ENCODE measurements around the gene MAP3K3. TPM values are rescaled to one million over a fixed set of nuclear protein-coding genes. Genes with fewer than 3 reads are reported as not detected.

Gene MAP3K3
- total and polyA plus RNA-seq, 7 experiments from 2014 or later = 29.4 to 105 (median 81.0) TPM

GRCh38 chr17:63672856-63673255, 50.6 kb downstream of the MAP3K3 start:
- no peak overlapping the region for H3K27ac ChIP-seq (ENCODE audit: low read depth, low read length)
- peaks cover 0 to 83% (median 0%) of the 10 kb centered on the region in 3 experiments for H3K36me3 ChIP-seq (ENCODE audit: control insufficient read depth in 2 of 3, insufficient read depth in 3 of 3, low read length in 3 of 3)
- H3K4me3 Mint-ChIP-seq = no peak overlapping the region
- H3K9me3 Mint-ChIP-seq = peaks cover 0 to 4% (median 0%) of the 10 kb centered on the region in 11 donors
- no peaks in the 10 kb centered on the region for H3K9me3 ChIP-seq (ENCODE audit: control insufficient read depth in 2 of 3, low read length in 3 of 3)
- H3K4me1 Mint-ChIP-seq = peaks cover 3 to 42% (median 33%) of the 10 kb centered on the region in 7 donors
- CTCF ChIA-PET = interaction anchor here (1.4 kb wide), 1 partner anchor 38 kb away, joined by 8 read pairs; no protein-coding TSS in a partner anchor
- no peak for ATAC-seq
- H3K27me3 Mint-ChIP-seq = no peaks in the 10 kb centered on the region
- no peaks in the 10 kb centered on the region for H3K4me1 ChIP-seq (ENCODE audit: control insufficient read depth in 2 of 2, insufficient read depth in 2 of 2, low read length in 2 of 2)
- no peak overlapping the region for H3K4me3 ChIP-seq (ENCODE audit: low read length)
- peaks cover 9 to 40% (median 18%) of the 10 kb centered on the region in 5 donors for H3K36me3 Mint-ChIP-seq
- POLR2A ChIA-PET = interaction anchor here (0.6 kb wide), 1 partner anchor 99 kb away, joined by 3 read pairs; no protein-coding TSS in a partner anchor
- H3K27me3 ChIP-seq (ENCODE audit: control insufficient read depth in 2 of 2, insufficient read depth in 2 of 2, low read length in 2 of 2) = no peaks in the 10 kb centered on the region
- peak overlapping the region in 5 of 9 donors; percentile 15 to 72 (median 19) for H3K27ac Mint-ChIP-seq
- intact Hi-C loops (cut with micrococcal nuclease) = no loop called here
- no peak for DNase-seq

- no peak overlapping the region for H3K4me3 ChIP-seq (ENCODE audit: low read length)
- H3K27me3 ChIP-seq (ENCODE audit: control insufficient read depth in 2 of 2, insufficient read depth in 2 of 2, low read length in 2 of 2) = no peaks in the 10 kb centered on the region
- Mint-ChIP-seq H3K4me1 (peaks cover 3 to 46% (median 35%) of the 10 kb centered on the region in 7 donors), H3K27me3 (no peaks in the 10 kb centered on the region), H3K4me3 (no peak overlapping the region), H3K9me3 (peaks cover 0 to 2% (median 0%) of the 10 kb centered on the region in 11 donors), H3K36me3 (peaks cover 5 to 30% (median 12%) of the 10 kb centered on the region in 5 donors), H3K27ac (peak overlapping the region in 6 of 9 donors; percentile 6 to 87 (median 45))
- no peak overlapping the region for H3K27ac ChIP-seq (ENCODE audit: low read depth, low read length)
- ATAC-seq (no peak), DNase-seq (no peak)
- ChIA-PET CTCF (interaction anchor here (0.5 to 1.5 kb wide), 4 partner anchors 34 to 122 kb away, joined by 3 to 4 read pairs (median 3); no protein-coding TSS in a partner anchor), POLR2A (interaction anchor here (0.6 to 3.6 kb wide), 7 partner anchors 9 to 36 kb away, joined by 3 to 31 read pairs (median 3); no protein-coding TSS in a partner anchor)
- intact Hi-C loops (cut with micrococcal nuclease) = no loop called here
- no peaks in the 10 kb centered on the region for H3K4me1 ChIP-seq (ENCODE audit: control insufficient read depth in 2 of 2, insufficient read depth in 2 of 2, low read length in 2 of 2)
- H3K9me3 ChIP-seq (ENCODE audit: control insufficient read depth in 2 of 3, low read length in 3 of 3) = no peaks in the 10 kb centered on the region
- peaks cover 0 to 74% (median 0%) of the 10 kb centered on the region in 3 experiments for H3K36me3 ChIP-seq (ENCODE audit: control insufficient read depth in 2 of 3, insufficient read depth in 3 of 3, low read length in 3 of 3)
These were observed 53.0 kb downstream of the MAP3K3 start for GRCh38 chr17:63675231-63675606.

- peak overlapping the region in 7 of 9 donors; percentile 26 to 87 (median 56) for H3K27ac Mint-ChIP-seq
- H3K27me3 ChIP-seq (ENCODE audit: control insufficient read depth in 2 of 2, insufficient read depth in 2 of 2, low read length in 2 of 2) = no peaks in the 10 kb centered on the region
- POLR2A ChIA-PET = interaction anchor here (0.5 to 3.6 kb wide), 7 partner anchors 8 to 130 kb away, joined by 3 to 31 read pairs (median 4); no protein-coding TSS in a partner anchor
- H3K4me1 Mint-ChIP-seq = peaks cover 3 to 41% (median 29%) of the 10 kb centered on the region in 7 donors
- peak overlapping the region; percentile 1 for H3K27ac ChIP-seq (ENCODE audit: low read depth, low read length)
- H3K4me3 ChIP-seq (ENCODE audit: low read length) = no peak overlapping the region
- no peaks in the 10 kb centered on the region for H3K4me1 ChIP-seq (ENCODE audit: control insufficient read depth in 2 of 2, insufficient read depth in 2 of 2, low read length in 2 of 2)
- H3K9me3 Mint-ChIP-seq = peaks cover 0 to 2% (median 0%) of the 10 kb centered on the region in 11 donors
- DNase-seq (no peak), ATAC-seq (no peak)
- no peak overlapping the region for H3K4me3 Mint-ChIP-seq
- intact Hi-C loops (cut with micrococcal nuclease) = no loop called here
- no peaks in the 10 kb centered on the region for H3K27me3 Mint-ChIP-seq
- CTCF ChIA-PET = interaction anchor here (0.5 to 1.5 kb wide), 5 partner anchors 34 to 128 kb away, joined by 3 to 4 read pairs (median 3); no protein-coding TSS in a partner anchor
- H3K9me3 ChIP-seq (ENCODE audit: control insufficient read depth in 2 of 3, low read length in 3 of 3) = no peaks in the 10 kb centered on the region
- peaks cover 1 to 29% (median 7%) of the 10 kb centered on the region in 5 donors for H3K36me3 Mint-ChIP-seq
- H3K36me3 ChIP-seq (ENCODE audit: control insufficient read depth in 2 of 3, insufficient read depth in 3 of 3, low read length in 3 of 3) = peaks cover 0 to 70% (median 0%) of the 10 kb centered on the region in 3 experiments
These were observed 53.7 kb downstream of the MAP3K3 start for GRCh38 chr17:63675607-63676546.

DNA sequence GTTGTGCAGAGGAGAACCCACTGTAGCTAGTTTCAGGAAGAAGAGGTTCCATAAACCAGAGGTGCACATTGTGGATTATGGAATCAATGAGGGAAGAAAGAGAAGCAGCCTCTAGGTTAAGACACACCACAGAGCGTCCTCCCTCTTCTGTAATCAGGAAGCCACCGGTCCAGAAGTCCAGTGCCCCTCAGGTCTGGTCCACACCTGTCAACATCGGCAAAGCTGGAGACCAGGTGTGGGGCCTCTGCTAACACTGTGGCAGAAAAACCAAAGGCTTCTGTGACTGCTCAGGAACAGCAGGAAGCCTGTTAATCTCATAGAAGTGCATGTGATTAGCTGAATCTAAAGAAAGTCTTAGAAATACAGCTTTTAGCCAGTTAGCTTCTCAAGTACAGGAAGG, 54.4 kb downstream of the MAP3K3 start:
- POLR2A ChIA-PET = interaction anchor here (0.5 to 3.6 kb wide), 4 partner anchors 19 to 130 kb away, joined by 3 to 31 read pairs (median 16); no protein-coding TSS in a partner anchor
- CTCF ChIA-PET = interaction anchor here (0.6 kb wide), 1 partner anchor 127 kb away, joined by 4 read pairs; no protein-coding TSS in a partner anchor
- peak overlapping the region in 6 of 9 donors; percentile 2 to 84 (median 54) for H3K27ac Mint-ChIP-seq
- H3K9me3 Mint-ChIP-seq = peaks cover 0 to 2% (median 0%) of the 10 kb centered on the region in 11 donors
- H3K4me3 Mint-ChIP-seq = no peak overlapping the region
- H3K36me3 Mint-ChIP-seq = peaks cover 0 to 27% (median 5%) of the 10 kb centered on the region in 5 donors
- H3K4me1 Mint-ChIP-seq = peaks cover 3 to 40% (median 29%) of the 10 kb centered on the region in 7 donors
- DNase-seq (no peak), ATAC-seq (no peak)
- Histone ChIP-seq H3K36me3 (ENCODE audit: control insufficient read depth in 2 of 3, insufficient read depth in 3 of 3, low read length in 3 of 3) (peaks cover 0 to 75% (median 2%) of the 10 kb centered on the region in 3 experiments), H3K9me3 (ENCODE audit: control insufficient read depth in 2 of 3, low read length in 3 of 3) (no peaks in the 10 kb centered on the region), H3K27ac (ENCODE audit: low read depth, low read length) (no peak overlapping the region), H3K4me3 (ENCODE audit: low read length) (no peak overlapping the region), H3K27me3 (ENCODE audit: control insufficient read depth in 2 of 2, insufficient read depth in 2 of 2, low read length in 2 of 2) (no peaks in the 10 kb centered on the region), H3K4me1 (ENCODE audit: control insufficient read depth in 2 of 2, insufficient read depth in 2 of 2, low read length in 2 of 2) (no peaks in the 10 kb centered on the region)
- H3K27me3 Mint-ChIP-seq = no peaks in the 10 kb centered on the region
- intact Hi-C loops (cut with micrococcal nuclease) = no loop called here

- Histone ChIP-seq H3K4me1 (ENCODE audit: control insufficient read depth in 2 of 2, insufficient read depth in 2 of 2, low read length in 2 of 2) (no peaks in the 10 kb centered on the region), H3K36me3 (ENCODE audit: control insufficient read depth in 2 of 3, insufficient read depth in 3 of 3, low read length in 3 of 3) (peaks cover 7 to 76% (median 13%) of the 10 kb centered on the region in 3 experiments), H3K27me3 (ENCODE audit: control insufficient read depth in 2 of 2, insufficient read depth in 2 of 2, low read length in 2 of 2) (no peaks in the 10 kb centered on the region), H3K4me3 (ENCODE audit: low read length) (no peak overlapping the region), H3K27ac (ENCODE audit: low read depth, low read length) (no peak overlapping the region), H3K9me3 (ENCODE audit: control insufficient read depth in 2 of 3, low read length in 3 of 3) (no peaks in the 10 kb centered on the region)
- Mint-ChIP-seq H3K4me3 (no peak overlapping the region), H3K4me1 (peaks cover 3 to 29% (median 25%) of the 10 kb centered on the region in 7 donors), H3K27ac (peak overlapping the region in 3 of 9 donors; percentile 10 to 85 (median 32)), H3K36me3 (peaks cover 4 to 34% (median 15%) of the 10 kb centered on the region in 5 donors), H3K27me3 (no peaks in the 10 kb centered on the region), H3K9me3 (no peaks in the 10 kb centered on the region)
- intact Hi-C loops (cut with micrococcal nuclease) = no loop called here
- no peak for DNase-seq
- CTCF ChIA-PET = interaction anchor here (1.0 to 1.7 kb wide), 2 partner anchors 9 to 31 kb away, joined by 5 to 6 read pairs; no protein-coding TSS in a partner anchor
- no peak for ATAC-seq
- POLR2A ChIA-PET = interaction anchor here (0.6 to 6.8 kb wide), 3 partner anchors 16 to 56 kb away, joined by 3 to 60 read pairs (median 4); no protein-coding TSS in a partner anchor
These were observed 57.0 kb downstream of the MAP3K3 start for GRCh38 chr17:63679214-63679613.

- peak overlapping the region in 3 of 9 donors; percentile 39 to 85 (median 55) for H3K27ac Mint-ChIP-seq
- Histone ChIP-seq H3K4me1 (ENCODE audit: control insufficient read depth in 2 of 2, insufficient read depth in 2 of 2, low read length in 2 of 2) (no peaks in the 10 kb centered on the region), H3K27ac (ENCODE audit: low read depth, low read length) (no peak overlapping the region), H3K4me3 (ENCODE audit: low read length) (no peak overlapping the region), H3K9me3 (ENCODE audit: control insufficient read depth in 2 of 3, low read length in 3 of 3) (no peaks in the 10 kb centered on the region), H3K27me3 (ENCODE audit: control insufficient read depth in 2 of 2, insufficient read depth in 2 of 2, low read length in 2 of 2) (no peaks in the 10 kb centered on the region), H3K36me3 (ENCODE audit: control insufficient read depth in 2 of 3, insufficient read depth in 3 of 3, low read length in 3 of 3) (peaks cover 7 to 74% (median 13%) of the 10 kb centered on the region in 3 experiments)
- intact Hi-C loops (cut with micrococcal nuclease) = no loop called here
- H3K4me1 Mint-ChIP-seq = peaks cover 0 to 18% (median 13%) of the 10 kb centered on the region in 7 donors
- no peak overlapping the region for H3K4me3 Mint-ChIP-seq
- POLR2A ChIA-PET = interaction anchor here (0.6 to 6.8 kb wide), 3 partner anchors 14 to 161 kb away, joined by 3 to 60 read pairs (median 3); no protein-coding TSS in a partner anchor
- ATAC-seq (no peak), DNase-seq (no peak)
- CTCF ChIA-PET = interaction anchor here (0.6 to 1.7 kb wide), 2 partner anchors 30 to 1168 kb away, joined by 3 to 6 read pairs; no protein-coding TSS in a partner anchor
- no peaks in the 10 kb centered on the region for H3K9me3 Mint-ChIP-seq
- no peaks in the 10 kb centered on the region for H3K27me3 Mint-ChIP-seq
- H3K36me3 Mint-ChIP-seq = peaks cover 4 to 35% (median 14%) of the 10 kb centered on the region in 5 donors
These were observed 58.5 kb downstream of the MAP3K3 start for GRCh38 chr17:63680700-63681099.
